GM21786 (cell line): Measurements from ENCODE around the gene AGAP4.
"Not testable (repeated sequence)": the region's sequence is repeated elsewhere in the genome, so short reads cannot be mapped to it uniquely, and the experiment has no call there.

Source experiments
- ATAC-seq: cut with Tn5 transposase; IDR thresholded peaks from one replicate; pipeline ENCODE4 v1.9.1; 2021; ENCODE audit not compliant: unreplicated experiment

AGAP4 gene

GRCh38 chr10:45794761-45795160 lies 52.5 kb downstream of the AGAP4 start:
- ATAC-seq = not testable (repeated sequence)

- ATAC-seq = not testable (repeated sequence)
Measured at GRCh38 chr10:45790694-45791426, 56.4 kb downstream of the AGAP4 start.

GRCh38 chr10:45789991-45790390 lies 57.3 kb downstream of the AGAP4 start:
- not testable (repeated sequence) for ATAC-seq

GRCh38 chr10:45787212-45787741 lies 60.0 kb downstream of the AGAP4 start:
- not testable (repeated sequence) for ATAC-seq

- not testable (repeated sequence) for ATAC-seq
Measured at GRCh38 chr10:45786217-45786616, 61.1 kb downstream of the AGAP4 start.
